ENCODE data around the gene NPAT.
"Not testable (repeated sequence)": the region's sequence is repeated elsewhere in the genome, so short reads cannot be mapped to it uniquely, and the experiment has no call there.

NPAT gene

GRCh38 chr11:108218912-108219783, 3.3 kb downstream of the NPAT start:
- no peak for DNase-seq

DNA sequence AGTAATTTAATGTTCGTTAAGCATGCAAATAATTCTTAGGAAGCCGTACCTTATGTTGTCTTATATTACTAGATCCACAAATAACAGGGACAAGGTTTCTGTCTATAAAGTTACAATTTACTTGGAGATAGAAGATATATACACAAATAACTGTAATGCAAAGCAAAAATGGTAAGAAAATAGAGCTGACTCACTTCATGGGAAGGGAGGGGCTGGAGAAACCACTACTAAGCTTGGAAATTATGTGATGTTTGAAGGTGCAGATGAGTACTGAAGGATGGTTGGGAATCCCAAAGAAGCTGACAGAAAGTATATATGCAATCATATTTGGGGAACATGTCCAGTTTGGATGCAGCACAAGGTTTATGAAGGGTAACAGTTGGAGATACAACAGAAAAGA, 4.0 kb downstream of the NPAT start:
- DNase-seq: no peak

GRCh38 chr11:108216988-108217387, 5.5 kb downstream of the NPAT start:
- no peak for DNase-seq

- no peak for DNase-seq
Observed at GRCh38 chr11:108213784-108214183, 8.7 kb downstream of the NPAT start.

GRCh38 chr11:108210441-108210840, 12.0 kb downstream of the NPAT start:
- no peak for DNase-seq

DNA sequence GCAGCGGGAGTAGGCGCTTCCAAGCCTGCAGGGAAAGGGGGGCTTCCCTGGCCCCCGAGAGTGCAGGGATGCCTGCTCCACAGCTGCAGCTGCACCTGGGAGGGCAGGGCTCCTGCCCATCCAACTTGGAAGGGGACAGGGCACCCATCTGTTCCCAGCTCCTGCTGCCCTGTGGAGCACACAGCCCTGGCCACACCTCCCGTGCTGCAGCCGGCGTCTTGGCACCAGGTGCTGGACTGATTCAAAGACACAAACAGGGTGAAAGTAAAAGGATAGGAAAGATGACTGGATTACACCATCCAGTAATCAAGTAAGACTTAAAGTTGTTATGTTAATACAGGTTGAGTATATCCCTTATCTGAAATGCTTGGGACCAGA, 14.8 kb downstream of the NPAT start:
- DNase-seq: no peak

GRCh38 chr11:108206969-108207682, 15.3 kb downstream of the NPAT start:
- DNase-seq: no peak

DNA sequence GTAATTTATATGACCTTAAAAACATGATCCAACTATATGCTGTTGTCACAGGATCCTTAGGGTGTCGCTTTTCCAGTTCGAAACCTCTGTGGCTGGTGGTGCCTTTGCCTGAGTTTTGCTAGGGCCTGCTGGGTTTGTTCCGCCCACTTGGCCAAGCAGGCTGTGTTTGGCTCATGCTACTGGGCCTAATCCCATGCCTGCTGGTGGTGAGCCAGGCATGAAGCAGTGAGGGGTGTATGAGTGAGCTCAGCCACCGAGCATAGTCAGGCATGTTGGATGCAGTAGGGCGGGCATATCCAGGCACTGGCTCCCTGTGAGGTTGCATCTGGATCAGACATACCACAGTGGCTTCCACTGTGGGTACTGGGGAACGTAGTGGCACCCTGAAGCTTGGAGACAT, 16.3 kb downstream of the NPAT start:
- DNase-seq: no peak

- no peak for DNase-seq
Observed at GRCh38 chr11:108204929-108205499, 17.4 kb downstream of the NPAT start.

GRCh38 chr11:108204376-108204775, 18.1 kb downstream of the NPAT start:
- DNase-seq: no peak

GRCh38 chr11:108203075-108203474, 19.4 kb downstream of the NPAT start:
- no peak for DNase-seq

DNA sequence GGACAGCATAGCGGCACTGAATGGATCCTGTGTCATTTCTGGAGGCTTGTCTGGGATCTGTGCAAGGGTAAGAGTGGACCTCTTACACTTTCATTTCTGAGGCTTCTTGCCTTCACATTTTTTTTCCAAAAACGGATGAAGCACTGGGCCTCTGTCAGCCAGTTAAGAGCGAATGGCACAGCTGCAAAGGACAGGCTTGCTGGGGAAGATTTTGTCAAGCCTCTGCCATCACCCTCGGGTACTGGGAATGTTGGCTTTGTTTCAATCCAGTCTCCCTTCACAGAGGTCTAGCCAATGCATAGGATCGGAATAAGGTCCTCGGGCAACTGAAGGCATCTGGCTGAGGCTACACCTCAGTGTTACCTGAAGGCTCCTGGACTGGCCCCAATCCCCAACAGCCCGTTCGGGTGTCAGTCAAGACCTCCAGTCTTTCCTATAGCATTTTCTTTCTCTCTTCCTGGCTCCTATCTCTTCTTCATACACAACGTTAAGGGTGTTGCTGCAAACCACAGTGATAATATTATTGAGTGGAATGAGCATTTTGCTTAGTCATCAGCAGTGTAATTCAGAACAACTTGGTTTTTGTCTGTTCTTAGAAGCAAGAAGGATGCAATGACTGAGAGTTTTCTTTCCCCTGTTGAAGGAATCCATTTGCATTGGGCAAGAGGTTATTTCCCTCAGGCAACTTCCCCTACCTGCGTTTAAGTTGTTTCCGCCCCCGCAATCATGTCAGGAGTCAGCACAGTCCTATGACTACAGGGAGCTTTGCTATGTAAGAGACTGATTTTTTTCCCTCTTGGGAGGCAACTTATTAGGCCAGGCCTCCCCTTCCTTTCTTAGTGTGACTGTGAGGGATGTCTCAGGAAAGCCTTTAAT, 22.8 kb downstream of the NPAT start:
- DNase-seq: no peak

GRCh38 chr11:108198833-108199232, 23.6 kb downstream of the NPAT start:
- DNase-seq: no peak

DNA sequence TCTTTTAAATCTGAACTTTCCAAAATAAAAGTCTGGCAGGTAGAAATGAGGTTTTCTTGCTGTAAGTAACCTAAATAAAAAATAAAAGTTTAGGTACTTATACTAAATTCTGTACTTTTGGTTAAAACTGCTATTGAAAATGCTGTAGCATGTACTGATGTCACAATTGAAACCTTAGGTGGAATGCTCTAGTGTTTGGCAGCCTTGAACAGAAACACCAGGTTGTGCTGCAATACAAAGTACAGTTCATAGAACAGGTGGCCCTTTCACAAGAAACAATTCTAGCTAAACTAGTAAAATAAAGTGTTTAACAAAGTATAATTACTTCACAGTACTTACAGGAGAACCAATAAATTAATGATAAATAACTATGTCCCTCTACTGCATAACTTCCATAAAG, 25.1 kb downstream of the NPAT start:
- DNase-seq: no peak

- DNase-seq: no peak
Observed at GRCh38 chr11:108196901-108197300, 25.5 kb downstream of the NPAT start.

DNA sequence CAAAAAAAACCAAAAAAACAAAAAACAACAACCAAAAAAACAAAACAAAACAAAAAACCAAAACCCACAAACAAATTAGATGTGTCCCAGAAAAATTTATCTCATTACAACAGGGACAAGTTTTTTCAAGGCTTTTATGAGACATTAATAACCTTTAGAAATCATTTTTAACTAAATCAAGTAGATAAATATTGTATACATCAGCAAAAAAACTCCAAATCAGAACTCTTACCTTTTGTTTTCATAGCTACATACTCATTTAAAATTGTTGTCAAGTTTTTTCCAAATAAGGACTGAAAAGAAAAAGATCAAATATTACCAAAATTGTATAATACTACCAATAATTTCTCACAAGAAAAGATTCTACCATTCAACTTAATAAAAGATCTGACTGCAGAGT, 28.7 kb downstream of the NPAT start:
- DNase-seq: no peak

GRCh38 chr11:108177570-108177969, 44.9 kb downstream of the NPAT start:
- no peak for DNase-seq

DNA sequence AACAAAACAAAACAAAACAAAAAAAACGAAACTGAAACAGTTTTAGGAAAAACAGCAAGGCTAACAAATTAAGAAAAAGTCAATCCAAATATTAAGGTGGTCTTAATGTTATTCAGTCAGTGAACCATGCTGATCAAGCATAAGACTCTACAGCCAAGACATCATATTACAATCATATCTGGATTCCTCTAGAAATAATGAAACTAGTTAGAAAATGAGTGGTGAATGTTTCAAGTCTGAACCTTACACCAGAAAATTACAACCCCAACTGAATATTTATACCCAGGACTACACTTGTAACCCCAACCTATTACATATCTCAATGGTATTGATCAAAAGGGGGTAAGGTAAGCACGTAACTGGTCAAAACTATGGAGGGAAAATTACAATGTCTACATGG, 52.3 kb downstream of the NPAT start:
- no peak for DNase-seq

DNA sequence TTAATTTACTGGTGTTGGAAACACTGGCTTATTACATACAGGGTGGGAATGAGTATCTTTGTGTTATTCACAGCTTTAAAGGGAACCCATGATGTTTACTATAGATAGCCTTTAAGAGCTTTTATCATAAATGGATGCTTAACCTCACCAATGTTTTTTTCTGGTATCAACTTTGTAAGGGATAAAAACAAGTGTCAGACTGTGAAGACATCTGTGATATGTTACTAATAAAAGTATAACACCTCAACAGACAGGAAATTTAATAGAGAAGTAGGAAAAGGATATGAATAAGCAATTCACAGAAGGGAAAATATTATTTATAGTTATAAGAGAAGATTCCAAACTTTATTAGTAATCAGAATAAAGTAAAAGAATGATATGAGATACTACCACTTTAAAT, 54.8 kb downstream of the NPAT start:
- DNase-seq: no peak

DNA sequence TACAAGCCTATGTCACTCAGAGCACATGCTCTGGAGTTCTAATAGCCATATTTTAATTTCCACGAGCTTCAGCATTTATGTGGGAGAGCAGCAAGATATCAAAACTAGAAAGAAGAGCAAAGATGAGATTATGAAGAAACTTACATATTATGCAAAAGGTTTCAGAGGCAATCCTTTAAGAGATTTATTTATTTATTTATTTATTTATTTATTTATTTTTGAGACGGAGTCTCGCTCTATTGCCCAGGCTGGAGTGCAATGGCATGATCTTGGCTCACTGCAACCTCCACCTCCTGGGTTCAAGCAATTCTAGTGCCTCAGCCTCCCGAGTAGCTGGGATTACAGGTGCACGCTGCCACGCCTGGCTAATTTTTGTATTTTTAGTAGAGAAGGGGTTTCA, 59.6 kb downstream of the NPAT start:
- not testable (repeated sequence) for DNase-seq

DNA sequence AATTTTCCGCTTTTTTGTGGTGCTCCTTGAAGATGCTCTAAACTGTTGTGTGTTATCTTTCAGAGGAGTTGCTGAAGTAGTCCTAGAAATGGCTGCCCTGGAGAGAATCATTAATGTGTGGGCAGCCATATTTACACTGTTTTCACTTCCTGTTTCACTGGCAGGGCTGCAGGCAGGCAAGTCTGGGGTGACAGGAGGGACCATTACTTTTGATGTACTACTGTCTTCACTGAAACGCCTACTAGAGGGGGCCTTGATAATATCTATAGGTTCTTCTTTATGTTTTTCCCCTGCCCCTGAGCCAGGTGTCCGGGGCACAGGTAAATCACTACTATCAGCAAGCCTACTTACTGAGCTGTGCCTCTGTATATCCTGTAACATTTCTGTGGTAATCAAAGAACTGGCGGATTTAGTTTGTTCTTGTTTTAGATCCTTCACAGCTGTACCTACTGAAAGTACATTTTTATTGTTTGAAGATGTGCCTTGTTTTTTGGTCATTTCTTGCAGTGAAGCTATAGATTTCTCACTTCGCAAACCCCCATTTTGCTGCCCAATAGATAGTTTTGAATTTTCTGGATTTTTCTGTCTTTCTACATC, 61.4 kb downstream of the NPAT start:
- no peak for DNase-seq

DNA sequence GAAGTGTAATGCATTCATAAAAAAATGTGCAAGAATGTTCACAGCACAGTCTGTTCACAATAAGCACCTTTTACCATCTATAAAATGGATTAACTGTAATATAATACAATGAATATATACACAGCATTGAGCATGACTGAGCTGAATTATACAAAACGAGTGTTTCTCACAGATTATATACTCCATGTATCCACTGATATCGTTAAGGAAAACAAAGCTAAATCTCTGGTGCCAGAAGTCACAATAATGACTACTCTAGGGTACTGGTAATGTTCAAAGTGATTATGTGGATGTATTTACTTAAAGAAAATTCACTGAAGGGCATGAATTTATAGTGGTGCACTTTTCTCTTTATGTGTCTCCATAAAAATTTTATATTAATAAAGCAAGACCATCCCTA, 67.8 kb downstream of the NPAT start:
- no peak for DNase-seq

DNA sequence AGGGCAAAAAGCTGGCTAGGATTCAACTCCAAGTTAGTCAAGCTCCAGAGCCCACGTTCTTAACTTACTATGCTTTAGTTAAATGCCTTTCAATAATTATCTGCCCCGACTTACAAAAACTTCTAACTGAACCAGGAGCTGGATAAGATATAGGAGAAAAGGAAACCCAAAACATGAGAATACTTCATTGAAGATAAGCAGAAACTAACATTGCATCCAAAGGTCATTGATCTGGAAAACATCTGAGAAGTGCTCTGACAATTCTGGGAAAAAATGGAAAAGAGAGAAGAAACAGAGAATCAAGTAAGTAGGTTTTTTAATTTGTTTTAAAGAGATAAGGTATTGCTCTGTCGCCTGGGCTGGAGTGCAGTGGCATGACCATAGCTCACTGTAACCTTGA, 73.9 kb downstream of the NPAT start:
- DNase-seq: no peak
